Measurements from ENCODE around the gene KCTD4.

Gene KCTD4

GRCh38 chr13:45226024-45226423, 25.2 kb upstream of the KCTD4 start:
- DNase-seq (ENCODE audit: extremely low spot score) = no peak
- ChIA-PET CTCF (interaction anchor here (1.2 to 3.6 kb wide), 2 partner anchors 18 to 21 kb away, joined by 3 to 11 read pairs; no protein-coding TSS in a partner anchor), POLR2A (interaction anchor here (0.5 kb wide), 1 partner anchor 283 kb away, joined by 3 read pairs; no protein-coding TSS in a partner anchor)
- no peak for TF ChIP-seq CTCF (IDR thresholded peaks at IDR 0.05; ENCODE audit: control extremely low read depth, extremely low read depth, low read depth, missing control alignments)

- POLR2A ChIA-PET = interaction anchor here (0.5 kb wide), 1 partner anchor 282 kb away, joined by 3 read pairs; no protein-coding TSS in a partner anchor
Measured at GRCh38 chr13:45225370-45225769, 24.5 kb upstream of the KCTD4 start.

GRCh38 chr13:45224176-45224575, 23.3 kb upstream of the KCTD4 start:
- no peak for DNase-seq (ENCODE audit: extremely low spot score)
- POLR2A ChIA-PET = no interaction called here
- TF ChIP-seq CTCF (IDR thresholded peaks at IDR 0.05; ENCODE audit: control extremely low read depth, extremely low read depth, low read depth, missing control alignments) = no peak
- CTCF ChIA-PET = interaction anchor here (0.9 to 1.5 kb wide), 2 partner anchors 8 to 177 kb away, joined by 3 to 4 read pairs; no protein-coding TSS in a partner anchor

More at GRCh38 chr13:45225370-45225769, 24.5 kb upstream of the KCTD4 start:
- no peak for DNase-seq (ENCODE audit: extremely low spot score)
- no peak for TF ChIP-seq CTCF (IDR thresholded peaks at IDR 0.05; ENCODE audit: control extremely low read depth, extremely low read depth, low read depth, missing control alignments)
- CTCF ChIA-PET = interaction anchor here (1.5 to 3.6 kb wide), 2 partner anchors 17 to 179 kb away, joined by 4 to 11 read pairs; no protein-coding TSS in a partner anchor

- TF ChIP-seq CTCF (IDR thresholded peaks at IDR 0.05; ENCODE audit: control extremely low read depth, extremely low read depth, low read depth, missing control alignments) = no peak
- DNase-seq (ENCODE audit: extremely low spot score) = no peak
- CTCF ChIA-PET = interaction anchor here (1.1 kb wide), 1 partner anchor 175 kb away, joined by 3 read pairs; no protein-coding TSS in a partner anchor
- POLR2A ChIA-PET = no interaction called here
Measured at GRCh38 chr13:45222919-45223318, 22.1 kb upstream of the KCTD4 start.

GRCh38 chr13:45222516-45222915, 21.7 kb upstream of the KCTD4 start:
- CTCF ChIA-PET = interaction anchor here (1.7 kb wide), 1 partner anchor 10 kb away, joined by 8 read pairs; no protein-coding TSS in a partner anchor

GRCh38 chr13:45220403-45220802, 19.6 kb upstream of the KCTD4 start:
- POLR2A ChIA-PET = no interaction called here
- TF ChIP-seq CTCF (IDR thresholded peaks at IDR 0.05; ENCODE audit: control extremely low read depth, extremely low read depth, low read depth, missing control alignments) = no peak
- CTCF ChIA-PET = interaction anchor here (1.0 to 1.8 kb wide), 4 partner anchors 10 to 61 kb away, joined by 3 to 6 read pairs (median 4); no protein-coding TSS in a partner anchor
- no peak for DNase-seq (ENCODE audit: extremely low spot score)

More at GRCh38 chr13:45222516-45222915, 21.7 kb upstream of the KCTD4 start:
- no peak for DNase-seq (ENCODE audit: extremely low spot score)
- POLR2A ChIA-PET = no interaction called here
- TF ChIP-seq CTCF (IDR thresholded peaks at IDR 0.05; ENCODE audit: control extremely low read depth, extremely low read depth, low read depth, missing control alignments) = no peak

All from GM10248 (cell line).